Lung (tissue), 12 donors: ENCODE data around the gene MYO5A. TPM values are rescaled to one million over a fixed set of nuclear protein-coding genes. Genes with fewer than 3 reads are reported as not detected.

ENCODE experiments used
- ATAC-seq: fragments of 200-7000 bp; cut with Tn5 transposase; one replicate; pipeline ENCODE4 v1.9.1; 2020; ENCODE audit warnings: moderate number of reproducible peaks; ENCODE audit not compliant: insufficient read depth, low FRiP score
- DNase-seq, 3 donors: peaks; one replicate each; pipeline ENCODE4 v3.0.0-alpha.2; 2013 to 2017
- H3K27ac ChIP-seq, 2 donors: one replicate each; pipeline ENCODE4 v1.5.1; 2013; ENCODE audit warnings: mild to moderate bottlenecking in 2 of 2, moderate library complexity in 2 of 2, control low read depth in 1 of 2, inconsistent platforms in 1 of 2, low read depth in 1 of 2, low read length in 1 of 2
- H3K27me3 ChIP-seq, 3 donors: one replicate each; pipeline ENCODE4 v1.5.1; 2013; ENCODE audit warnings: low read length in 2 of 3; ENCODE audit not compliant: control insufficient read depth in 3 of 3, insufficient read depth in 3 of 3
- H3K36me3 ChIP-seq, 4 donors: one replicate each; pipeline ENCODE4 v1.5.1; 2013; ENCODE audit warnings: low read length in 4 of 4, mild to moderate bottlenecking in 1 of 4, moderate library complexity in 1 of 4; ENCODE audit not compliant: control insufficient read depth in 4 of 4, insufficient read depth in 4 of 4
- H3K4me1 ChIP-seq, 5 donors: one replicate each; pipeline ENCODE4 v1.5.1; 2013; ENCODE audit warnings: low read length in 5 of 5, mild to moderate bottlenecking in 2 of 5, moderate library complexity in 1 of 5; ENCODE audit not compliant: control insufficient read depth in 5 of 5, insufficient read depth in 5 of 5
- H3K4me3 ChIP-seq: one replicate; pipeline ENCODE4 v1.5.1; 2013; ENCODE audit warnings: mild to moderate bottlenecking, control low read depth, moderate library complexity
- H3K9ac ChIP-seq, 2 donors: one replicate each; pipeline ENCODE4 v1.5.1; 2013; ENCODE audit warnings: low read length in 2 of 2, control low read depth in 1 of 2; ENCODE audit not compliant: insufficient read depth in 1 of 2
- H3K9me3 ChIP-seq, 4 donors: one replicate each; pipeline ENCODE4 v1.5.1; 2013; ENCODE audit warnings: low read length in 3 of 4, mild to moderate bottlenecking in 1 of 4, moderate library complexity in 1 of 4; ENCODE audit not compliant: control insufficient read depth in 4 of 4, insufficient read depth in 3 of 4
- WGBS, 2 donors: extraction: QIAGEN DNeasy Blood & Tissue Kit; methylation state at CpG; one replicate each; pipeline ENCODE4 v1.1.7; 2013; 5-methylcytosine and 5-hydroxymethylcytosine counted together
- polyA plus RNA-seq, 2 donors: library from polyadenylated mRNA; stranded (reverse); fragments of 200-250 nt; gene quantifications; one replicate each; pipeline ENCODE4 v1.2.1, GENCODE V29; 2013
- total RNA-seq, 2 donors: library from RNA; depleted of rRNA in 1 of 2; stranded (reverse); fragments of >200 nt in 1 of 2; gene quantifications; one replicate each; pipeline ENCODE4 v1.2.1, GENCODE V29; 2014 to 2021
- TF ChIP-seq, protein P1 (sequence below): IDR thresholded peaks from 2 replicates; pipeline ENCODE4 v1.5.1; 2012; ENCODE audit warnings: mild to moderate bottlenecking; ENCODE audit errors: control extremely low read depth, extremely low read depth
- donor health status: control.
- donor health status: control.
- donor health status: Bipolar disorder and iron deficiency.
- donor health status: healthy.
- donor health status: DM: yes; HTN: yes; CAD: no.

MYO5A gene
- total and polyA plus RNA-seq, 4 donors = 4.5 to 30.5 (median 13.3) TPM

GRCh38 chr15:52294881-52295420 is 233.7 kb downstream of the MYO5A start:
- Histone ChIP-seq H3K9me3 (no peaks in the 10 kb centered on the region), H3K4me1 (peaks cover 0 to 14% (median 9%) of the 10 kb centered on the region in 5 donors), H3K4me3 (peak overlapping the region; percentile 61), H3K36me3 (no peaks in the 10 kb centered on the region), H3K27me3 (peaks cover 0 to 22% (median 15%) of the 10 kb centered on the region in 3 donors), H3K27ac (peak overlapping the region in 1 of 2 donors; percentile 91), H3K9ac (peak overlapping the region in 1 of 2 donors; percentile 28)
- TF ChIP-seq, protein P1, sequence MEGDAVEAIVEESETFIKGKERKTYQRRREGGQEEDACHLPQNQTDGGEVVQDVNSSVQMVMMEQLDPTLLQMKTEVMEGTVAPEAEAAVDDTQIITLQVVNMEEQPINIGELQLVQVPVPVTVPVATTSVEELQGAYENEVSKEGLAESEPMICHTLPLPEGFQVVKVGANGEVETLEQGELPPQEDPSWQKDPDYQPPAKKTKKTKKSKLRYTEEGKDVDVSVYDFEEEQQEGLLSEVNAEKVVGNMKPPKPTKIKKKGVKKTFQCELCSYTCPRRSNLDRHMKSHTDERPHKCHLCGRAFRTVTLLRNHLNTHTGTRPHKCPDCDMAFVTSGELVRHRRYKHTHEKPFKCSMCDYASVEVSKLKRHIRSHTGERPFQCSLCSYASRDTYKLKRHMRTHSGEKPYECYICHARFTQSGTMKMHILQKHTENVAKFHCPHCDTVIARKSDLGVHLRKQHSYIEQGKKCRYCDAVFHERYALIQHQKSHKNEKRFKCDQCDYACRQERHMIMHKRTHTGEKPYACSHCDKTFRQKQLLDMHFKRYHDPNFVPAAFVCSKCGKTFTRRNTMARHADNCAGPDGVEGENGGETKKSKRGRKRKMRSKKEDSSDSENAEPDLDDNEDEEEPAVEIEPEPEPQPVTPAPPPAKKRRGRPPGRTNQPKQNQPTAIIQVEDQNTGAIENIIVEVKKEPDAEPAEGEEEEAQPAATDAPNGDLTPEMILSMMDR = no peak
- DNase-seq (peak in 1 of 3 donors; percentile 25), ATAC-seq (peak; percentile 12)
- 4 to 6% methylated on average over 25 to 32 of the region's 32 CpGs for WGBS, 2 donors

GRCh38 chr15:52292780-52293392 is 235.8 kb downstream of the MYO5A start:
- peak overlapping the region in 1 of 2 donors; percentile 66 for H3K27ac ChIP-seq
- H3K9me3 ChIP-seq = no peaks in the 10 kb centered on the region
- 65 to 70% methylated on average over 7 of the region's 7 CpGs for WGBS, 2 donors
- H3K27me3 ChIP-seq = peaks cover 0 to 19% (median 15%) of the 10 kb centered on the region in 3 donors
- H3K4me1 ChIP-seq = peaks cover 0 to 17% (median 13%) of the 10 kb centered on the region in 5 donors
- no peaks in the 10 kb centered on the region for H3K36me3 ChIP-seq
- H3K4me3 ChIP-seq = no peak overlapping the region
- TF ChIP-seq, protein P1 = no peak
- ATAC-seq (no peak), DNase-seq (no peak)
- H3K9ac ChIP-seq = no peak overlapping the region

GRCh38 chr15:52291204-52291603 is 237.5 kb downstream of the MYO5A start:
- TF ChIP-seq, protein P1 = no peak
- Histone ChIP-seq H3K36me3 (no peaks in the 10 kb centered on the region), H3K4me1 (peaks cover 0 to 21% (median 13%) of the 10 kb centered on the region in 5 donors), H3K27me3 (peaks cover 0 to 18% (median 14%) of the 10 kb centered on the region in 3 donors), H3K27ac (peak overlapping the region in 1 of 2 donors; percentile 12), H3K9ac (no peak overlapping the region), H3K4me3 (no peak overlapping the region), H3K9me3 (no peaks in the 10 kb centered on the region)
- no peak for DNase-seq
- 64 to 69% methylated on average over 4 of the region's 4 CpGs for WGBS, 2 donors
- ATAC-seq = no peak
